OCI-LY1 (cell line): ENCODE results near the gene NR2C2.

Source experiments
- H2AFZ ChIP-seq: fragments of 200-600 bp; sonication (generic), shearing (Covaris generic); 2 replicates; pipeline ENCODE4 v1.6.0; 2014; ENCODE audit warnings: antibody characterized with exemption, mild to moderate bottlenecking, low read length
- H3F3A ChIP-seq: fragments of 200-600 bp; sonication (generic), shearing (Covaris generic); 2 replicates; pipeline ENCODE4 v1.6.0; 2014; ENCODE audit warnings: mild to moderate bottlenecking, antibody characterized with exemption, low read length, moderate library complexity; ENCODE audit not compliant: insufficient read depth
- H3K27ac ChIP-seq: fragments of 200-600 bp; sonication (generic); 2 replicates; pipeline ENCODE4 v1.5.1; 2014; ENCODE audit warnings: low read length, mixed run types, mild to moderate bottlenecking, low read depth; ENCODE audit not compliant: poor library complexity, severe bottlenecking
- H3K27me3 ChIP-seq: fragments of 200-600 bp; sonication (generic); 2 replicates; pipeline ENCODE4 v1.6.0; 2014; ENCODE audit warnings: antibody characterized with exemption, mild to moderate bottlenecking, low read length, moderate library complexity; ENCODE audit not compliant: insufficient read depth
- H3K36me3 ChIP-seq: fragments of 200-600 bp; sonication (generic); 2 replicates; pipeline ENCODE4 v1.6.1; 2014; ENCODE audit warnings: mild to moderate bottlenecking, antibody characterized with exemption, low read length, moderate library complexity, mixed read lengths; ENCODE audit not compliant: insufficient read depth
- H3K4me1 ChIP-seq: fragments of 200-600 bp; sonication (generic); 2 replicates; pipeline ENCODE4 v1.5.1; 2014; ENCODE audit warnings: mild to moderate bottlenecking, low read length, moderate library complexity; ENCODE audit not compliant: insufficient read depth, severe bottlenecking
- H3K4me2 ChIP-seq: fragments of 200-600 bp; sonication (generic), shearing (Covaris generic); 2 replicates; pipeline ENCODE4 v1.6.1; 2014; ENCODE audit warnings: low read length
- H3K4me3 ChIP-seq: fragments of 200-600 bp; sonication (generic); 2 replicates; pipeline ENCODE4 v1.5.1; 2014; ENCODE audit warnings: low read length, low read depth, mild to moderate bottlenecking, mixed read lengths; ENCODE audit not compliant: poor library complexity, severe bottlenecking
- H3K79me2 ChIP-seq: fragments of 200-600 bp; shearing (Covaris generic); 2 replicates; pipeline ENCODE4 v1.6.1; 2016; ENCODE audit warnings: mixed run types, low read length, mixed read lengths; ENCODE audit not compliant: insufficient read depth
- H3K9ac ChIP-seq: fragments of 200-600 bp; sonication (generic), shearing (Covaris generic); 2 replicates; pipeline ENCODE4 v1.6.1; 2014; ENCODE audit warnings: mild to moderate bottlenecking, low read length, mixed read lengths
- H3K9me2 ChIP-seq: fragments of 200-600 bp; sonication (generic), shearing (Covaris generic); 2 replicates; pipeline ENCODE4 v1.6.1; 2014; ENCODE audit warnings: low read depth, mild to moderate bottlenecking, low read length, mixed read lengths
- H3K9me3 ChIP-seq: fragments of 200-600 bp; shearing (Covaris generic); 2 replicates; pipeline ENCODE4 v1.6.1; 2014; ENCODE audit warnings: low read length, mixed read lengths
- H4K20me1 ChIP-seq: fragments of 200-600 bp; sonication (generic), shearing (Covaris generic); 2 replicates; pipeline ENCODE4 v1.6.0; 2016; ENCODE audit warnings: mild to moderate bottlenecking, low read length; ENCODE audit not compliant: insufficient read depth
- EZH2 ChIP-seq: fragments of 200-600 bp; sonication (generic), shearing (Covaris generic); IDR thresholded peaks from 2 replicates; pipeline ENCODE4 v1.8.0; 2017; ENCODE audit warnings: borderline replicate concordance, mixed run types, mild to moderate bottlenecking, antibody characterized with exemption, low read length, moderate library complexity, mixed read lengths
- TF ChIP-seq, protein P1 (sequence below): fragments of 200-600 bp; sonication (generic), shearing (Covaris generic); IDR thresholded peaks from 2 replicates; pipeline ENCODE4 v1.5.1; 2017; ENCODE audit warnings: mild to moderate bottlenecking, antibody characterized with exemption, low read length, moderate library complexity, mixed read lengths

NR2C2 gene

DNA sequence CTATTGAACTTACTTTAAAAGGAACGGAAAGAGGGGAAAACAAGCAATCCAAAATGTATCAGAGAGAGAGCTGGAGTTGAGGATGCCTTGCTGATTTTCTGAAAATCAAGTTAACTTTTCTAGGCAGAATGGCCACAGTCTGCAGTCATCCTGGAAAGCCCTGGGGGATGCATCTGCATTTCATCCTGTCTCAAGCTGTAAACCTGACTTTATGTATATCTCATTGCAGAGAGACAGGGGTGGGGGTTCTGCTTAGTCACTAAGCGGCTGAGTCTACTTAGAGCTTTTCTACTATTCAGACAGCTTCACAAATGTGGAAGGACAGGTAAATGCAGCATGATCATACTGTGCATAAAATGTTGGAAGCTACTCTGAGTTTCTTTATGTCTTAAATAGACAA, 76.3 kb downstream of the NR2C2 start:
- TF ChIP-seq, protein P1, sequence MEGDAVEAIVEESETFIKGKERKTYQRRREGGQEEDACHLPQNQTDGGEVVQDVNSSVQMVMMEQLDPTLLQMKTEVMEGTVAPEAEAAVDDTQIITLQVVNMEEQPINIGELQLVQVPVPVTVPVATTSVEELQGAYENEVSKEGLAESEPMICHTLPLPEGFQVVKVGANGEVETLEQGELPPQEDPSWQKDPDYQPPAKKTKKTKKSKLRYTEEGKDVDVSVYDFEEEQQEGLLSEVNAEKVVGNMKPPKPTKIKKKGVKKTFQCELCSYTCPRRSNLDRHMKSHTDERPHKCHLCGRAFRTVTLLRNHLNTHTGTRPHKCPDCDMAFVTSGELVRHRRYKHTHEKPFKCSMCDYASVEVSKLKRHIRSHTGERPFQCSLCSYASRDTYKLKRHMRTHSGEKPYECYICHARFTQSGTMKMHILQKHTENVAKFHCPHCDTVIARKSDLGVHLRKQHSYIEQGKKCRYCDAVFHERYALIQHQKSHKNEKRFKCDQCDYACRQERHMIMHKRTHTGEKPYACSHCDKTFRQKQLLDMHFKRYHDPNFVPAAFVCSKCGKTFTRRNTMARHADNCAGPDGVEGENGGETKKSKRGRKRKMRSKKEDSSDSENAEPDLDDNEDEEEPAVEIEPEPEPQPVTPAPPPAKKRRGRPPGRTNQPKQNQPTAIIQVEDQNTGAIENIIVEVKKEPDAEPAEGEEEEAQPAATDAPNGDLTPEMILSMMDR, result no peak
- no peak for TF ChIP-seq EZH2
- Histone ChIP-seq H3K4me3 (no peak overlapping the region), H3F3A (no peaks in the 10 kb centered on the region), H3K27me3 (no peaks in the 10 kb centered on the region), H3K9me3 (no peaks in the 10 kb centered on the region), H3K27ac (no peak overlapping the region), H4K20me1 (no peaks in the 10 kb centered on the region), H3K36me3 (peaks cover 75% of the 10 kb centered on the region), H3K4me2 (no peak overlapping the region), H3K4me1 (no peaks in the 10 kb centered on the region), H3K9me2 (no peaks in the 10 kb centered on the region), H3K79me2 (no peaks in the 10 kb centered on the region), H2AFZ (no peak overlapping the region), H3K9ac (no peak overlapping the region)

DNA sequence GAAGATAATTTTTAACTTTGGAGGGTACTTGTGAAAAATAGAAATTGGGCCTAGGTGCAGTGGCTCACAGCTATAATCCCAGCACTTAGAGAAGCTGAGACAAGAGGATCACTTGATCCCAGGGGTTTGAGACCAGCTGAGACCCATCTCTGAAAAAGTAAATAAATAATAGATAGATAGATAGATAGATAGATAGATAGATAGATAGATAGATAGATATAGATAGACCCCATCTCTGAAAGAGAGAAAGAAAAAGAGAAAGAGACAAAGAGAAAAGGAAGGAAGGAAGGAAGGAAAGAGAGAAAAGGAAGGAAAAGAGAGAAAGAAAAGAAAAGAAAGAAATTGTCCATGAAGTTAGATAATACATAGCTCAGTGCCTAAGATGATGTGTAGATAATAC, 82.2 kb downstream of the NR2C2 start:
- H2AFZ ChIP-seq, result no peak overlapping the region
- no peaks in the 10 kb centered on the region for H3F3A ChIP-seq
- TF ChIP-seq, protein P1, result no peak
- no peak for TF ChIP-seq EZH2
- H3K9me3 ChIP-seq, result no peaks in the 10 kb centered on the region
- no peaks in the 10 kb centered on the region for H3K4me1 ChIP-seq
- H3K79me2 ChIP-seq, result no peaks in the 10 kb centered on the region
- peaks cover 65% of the 10 kb centered on the region for H3K36me3 ChIP-seq
- H3K9ac ChIP-seq, result no peak overlapping the region
- H3K27me3 ChIP-seq, result no peaks in the 10 kb centered on the region
- no peaks in the 10 kb centered on the region for H4K20me1 ChIP-seq
- H3K27ac ChIP-seq, result no peak overlapping the region
- no peak overlapping the region for H3K4me2 ChIP-seq
- H3K9me2 ChIP-seq, result no peaks in the 10 kb centered on the region
- H3K4me3 ChIP-seq, result no peak overlapping the region

DNA sequence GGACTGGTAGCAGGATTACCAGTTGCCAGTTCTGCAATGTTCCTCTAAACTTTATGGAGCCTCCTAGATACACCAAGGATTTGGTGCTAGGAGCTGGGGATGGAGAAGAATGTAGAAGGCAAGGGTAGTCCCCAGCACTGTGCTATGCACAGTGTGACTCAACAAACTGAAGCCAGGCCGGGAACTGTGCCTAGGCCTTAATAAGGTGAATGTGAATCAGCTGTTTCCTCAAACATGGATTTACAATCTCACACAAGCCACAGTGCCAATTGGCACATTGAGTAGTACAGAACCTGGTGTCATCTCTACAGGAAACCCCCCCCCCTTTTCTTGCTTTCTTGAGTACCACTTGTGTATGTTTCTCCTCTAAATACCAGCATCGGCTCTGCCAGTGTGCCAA, 85.3 kb downstream of the NR2C2 start:
- Histone ChIP-seq H2AFZ (no peak overlapping the region), H3F3A (no peaks in the 10 kb centered on the region), H3K79me2 (no peaks in the 10 kb centered on the region), H3K9me2 (no peaks in the 10 kb centered on the region), H3K9me3 (no peaks in the 10 kb centered on the region), H3K4me2 (no peak overlapping the region), H3K9ac (no peak overlapping the region), H3K27ac (no peak overlapping the region), H4K20me1 (no peaks in the 10 kb centered on the region), H3K27me3 (no peaks in the 10 kb centered on the region), H3K36me3 (peaks cover 71% of the 10 kb centered on the region), H3K4me1 (no peaks in the 10 kb centered on the region), H3K4me3 (no peak overlapping the region)
- TF ChIP-seq, protein P1, result no peak
